ENCODE data around the gene ABCB10. TPM values are rescaled to one million over a fixed set of nuclear protein-coding genes. Genes with fewer than 3 reads are reported as not detected.

Gene ABCB10
- polyA plus RNA-seq, 4 donors = 7.8 to 31.9 (median 11.3) TPM

DNA sequence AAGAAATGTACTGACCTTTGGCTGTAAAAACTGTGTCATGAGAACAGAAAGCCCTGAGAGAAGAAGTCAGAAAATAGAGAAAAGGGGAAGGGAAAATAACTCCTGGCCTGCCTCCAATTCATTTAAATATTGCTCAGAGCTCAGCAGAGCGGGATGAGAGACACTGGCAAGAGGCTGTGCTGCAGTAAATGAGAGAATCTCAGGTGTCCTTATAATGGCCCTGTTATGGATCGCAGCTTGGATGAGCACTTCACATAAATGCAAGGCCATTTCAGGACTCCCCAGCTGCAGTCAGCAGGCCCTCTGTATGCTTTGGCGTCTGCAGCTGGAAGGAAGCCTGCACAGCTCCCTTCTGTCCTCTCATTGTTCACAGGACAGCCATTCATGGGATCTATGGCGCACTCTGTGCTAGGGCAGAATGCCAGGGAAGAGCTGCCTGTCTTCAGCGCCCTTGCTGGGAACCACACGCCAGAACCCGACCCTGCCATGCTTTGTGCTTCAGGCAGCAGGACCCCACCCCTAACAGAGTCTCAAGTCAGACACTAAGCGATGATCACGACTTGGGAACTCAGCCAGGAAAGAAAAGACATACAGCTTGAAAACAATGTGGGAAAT is 20.7 kb upstream of the ABCB10 start:
- no peaks in the 10 kb centered on the region for H3K9me3 ChIP-seq (ENCODE audit: control insufficient read depth in 2 of 2, insufficient read depth in 1 of 2, low read depth in 1 of 2, low read length in 1 of 2)
- 21 to 39% (median 23%) methylated on average over 9 of the region's 9 CpGs for WGBS, 3 donors
- no peaks in the 10 kb centered on the region for H3K27me3 ChIP-seq (ENCODE audit: control insufficient read depth in 3 of 3, insufficient read depth in 3 of 3, low read length in 3 of 3)
- DNase-seq = peak in 1 of 2 donors; percentile 20
- FAIRE-seq = no peak
- no peak overlapping the region for H3K4me3 ChIP-seq (ENCODE audit: low read depth in 1 of 3, low read length in 3 of 3)
- no peaks in the 10 kb centered on the region for H3K4me1 ChIP-seq (ENCODE audit: control insufficient read depth in 3 of 3, insufficient read depth in 2 of 3, low read depth in 1 of 3, low read length in 2 of 3)
- peak overlapping the region in 1 of 3 donors; percentile 3 for H3K27ac ChIP-seq (ENCODE audit: low read depth in 1 of 3, low read length in 2 of 3)
- H3K36me3 ChIP-seq (ENCODE audit: control insufficient read depth in 3 of 3, insufficient read depth in 2 of 3, low read depth in 1 of 3, low read length in 3 of 3) = no peaks in the 10 kb centered on the region

DNA sequence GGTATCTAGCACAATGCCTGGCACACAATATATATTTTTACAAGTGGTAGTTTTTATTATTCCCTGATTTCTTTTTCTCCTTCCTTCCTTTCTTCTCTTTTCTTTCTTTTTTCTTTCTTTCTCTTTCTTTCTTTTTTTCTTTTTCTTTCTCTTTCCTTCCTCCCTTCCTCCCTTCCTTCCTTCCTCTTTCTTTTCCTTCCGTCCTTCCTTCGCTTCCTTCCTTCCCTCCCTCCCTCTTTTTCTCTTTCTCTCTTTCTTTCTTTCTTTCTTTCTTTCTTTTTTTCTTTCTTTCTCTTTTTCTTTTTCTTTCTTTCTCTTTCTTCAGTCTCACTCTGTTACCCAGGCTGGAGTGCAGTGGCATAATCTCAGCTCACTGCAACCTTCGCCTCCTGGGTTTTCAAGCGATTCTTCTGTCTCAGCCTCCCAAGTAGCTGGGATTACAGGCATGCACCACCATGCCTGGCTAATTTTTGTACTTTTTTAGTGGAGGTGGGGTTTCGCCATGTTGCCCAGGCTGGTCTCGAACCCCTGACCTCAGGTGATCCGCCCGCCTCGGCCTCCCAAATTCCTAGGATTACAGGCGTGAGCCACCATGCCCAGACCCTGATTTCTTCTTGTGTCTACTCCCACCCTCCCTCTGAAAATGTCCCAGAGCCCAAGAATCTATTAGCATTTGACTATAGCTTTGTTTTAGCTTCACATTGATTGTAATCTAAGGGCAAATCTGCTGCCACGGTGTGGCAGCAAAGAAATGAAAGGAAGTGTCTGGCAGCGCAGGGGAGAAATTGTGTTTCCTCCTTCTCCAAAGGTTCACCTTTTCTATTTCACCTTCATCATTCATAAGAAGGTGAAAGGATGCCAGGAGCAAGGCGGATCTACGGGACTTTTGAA is 19.9 kb upstream of the ABCB10 start:
- 66 to 71% (median 70%) methylated on average over 14 of the region's 14 CpGs for WGBS, 3 donors
- FAIRE-seq (no peak), DNase-seq (no peak)
- H3K36me3 ChIP-seq (ENCODE audit: control insufficient read depth in 3 of 3, insufficient read depth in 2 of 3, low read depth in 1 of 3, low read length in 3 of 3) = no peaks in the 10 kb centered on the region
- H3K4me1 ChIP-seq (ENCODE audit: control insufficient read depth in 3 of 3, insufficient read depth in 2 of 3, low read depth in 1 of 3, low read length in 2 of 3) = no peaks in the 10 kb centered on the region
- H3K9me3 ChIP-seq (ENCODE audit: control insufficient read depth in 2 of 2, insufficient read depth in 1 of 2, low read depth in 1 of 2, low read length in 1 of 2) = no peaks in the 10 kb centered on the region
- H3K27me3 ChIP-seq (ENCODE audit: control insufficient read depth in 3 of 3, insufficient read depth in 3 of 3, low read length in 3 of 3) = no peaks in the 10 kb centered on the region
- no peak overlapping the region for H3K27ac ChIP-seq (ENCODE audit: low read depth in 1 of 3, low read length in 2 of 3)
- H3K4me3 ChIP-seq (ENCODE audit: low read depth in 1 of 3, low read length in 3 of 3) = no peak overlapping the region

DNA sequence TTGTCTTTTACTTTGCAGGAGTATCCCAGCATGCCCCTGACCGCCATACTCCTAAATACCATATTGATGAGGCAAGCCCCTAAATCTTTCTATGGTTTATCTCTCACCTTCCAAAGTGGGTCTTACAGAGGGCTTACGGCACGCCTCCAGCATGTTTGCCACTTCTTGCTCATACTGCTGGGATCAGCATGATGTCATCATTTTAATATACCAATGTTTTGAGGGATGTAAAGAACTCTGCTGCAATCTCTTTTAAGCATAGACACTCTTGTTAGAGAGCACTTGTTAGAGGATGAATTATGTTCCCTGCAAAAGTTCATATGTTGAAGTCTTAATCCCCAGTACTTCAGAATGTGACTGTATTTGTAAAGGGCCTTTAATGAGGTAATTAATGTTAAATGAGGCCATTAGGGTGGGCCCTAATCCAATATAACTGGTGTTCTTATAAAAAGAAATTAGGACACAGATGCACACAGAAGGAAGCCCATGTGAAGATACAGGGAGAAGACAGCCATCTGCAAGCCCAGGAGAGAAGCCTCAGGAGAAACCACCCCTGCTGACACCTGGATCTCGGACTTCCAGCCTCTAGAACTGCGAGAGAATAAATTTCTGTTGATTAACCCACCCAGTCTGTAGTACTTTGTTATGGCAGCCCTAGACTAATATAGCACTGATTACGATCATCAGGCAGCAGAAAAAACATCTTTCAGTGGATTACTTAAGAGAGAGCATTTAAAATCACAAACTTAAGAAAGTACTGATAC is 16.4 kb upstream of the ABCB10 start:
- WGBS, 3 donors = 82 to 96% (median 92%) methylated on average over 6 of the region's 6 CpGs
- Histone ChIP-seq H3K4me1 (ENCODE audit: control insufficient read depth in 3 of 3, insufficient read depth in 2 of 3, low read depth in 1 of 3, low read length in 2 of 3) (no peaks in the 10 kb centered on the region), H3K36me3 (ENCODE audit: control insufficient read depth in 3 of 3, insufficient read depth in 2 of 3, low read depth in 1 of 3, low read length in 3 of 3) (no peaks in the 10 kb centered on the region), H3K4me3 (ENCODE audit: low read depth in 1 of 3, low read length in 3 of 3) (no peak overlapping the region), H3K27me3 (ENCODE audit: control insufficient read depth in 3 of 3, insufficient read depth in 3 of 3, low read length in 3 of 3) (no peaks in the 10 kb centered on the region), H3K9me3 (ENCODE audit: control insufficient read depth in 2 of 2, insufficient read depth in 1 of 2, low read depth in 1 of 2, low read length in 1 of 2) (no peaks in the 10 kb centered on the region), H3K27ac (ENCODE audit: low read depth in 1 of 3, low read length in 2 of 3) (no peak overlapping the region)
- FAIRE-seq = no peak
- no peak for DNase-seq

DNA sequence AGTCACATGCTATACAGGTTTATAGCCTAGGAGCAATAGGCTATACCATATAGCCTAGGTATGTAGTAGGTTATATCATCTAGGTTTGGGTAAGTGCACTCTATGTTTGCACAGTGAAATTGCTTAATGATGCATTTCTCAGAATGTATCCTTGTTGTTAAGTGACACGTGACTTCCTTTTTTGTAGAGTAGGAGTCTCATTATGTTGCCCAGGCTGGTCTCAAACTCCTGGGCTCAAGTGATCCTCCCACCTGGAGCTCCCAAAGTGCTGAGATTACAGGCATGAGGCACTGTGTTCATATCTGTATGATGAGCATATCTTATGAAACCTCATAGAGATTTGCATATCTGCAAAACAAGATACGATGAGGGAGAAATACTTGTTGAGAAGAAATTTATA is 13.8 kb upstream of the ABCB10 start:
- DNase-seq (peak in 1 of 2 donors; percentile 38), FAIRE-seq (no peak)
- whole genome bisulfite sequencing, 3 donors = 52% methylated on average over 2 of the region's 2 CpGs

DNA sequence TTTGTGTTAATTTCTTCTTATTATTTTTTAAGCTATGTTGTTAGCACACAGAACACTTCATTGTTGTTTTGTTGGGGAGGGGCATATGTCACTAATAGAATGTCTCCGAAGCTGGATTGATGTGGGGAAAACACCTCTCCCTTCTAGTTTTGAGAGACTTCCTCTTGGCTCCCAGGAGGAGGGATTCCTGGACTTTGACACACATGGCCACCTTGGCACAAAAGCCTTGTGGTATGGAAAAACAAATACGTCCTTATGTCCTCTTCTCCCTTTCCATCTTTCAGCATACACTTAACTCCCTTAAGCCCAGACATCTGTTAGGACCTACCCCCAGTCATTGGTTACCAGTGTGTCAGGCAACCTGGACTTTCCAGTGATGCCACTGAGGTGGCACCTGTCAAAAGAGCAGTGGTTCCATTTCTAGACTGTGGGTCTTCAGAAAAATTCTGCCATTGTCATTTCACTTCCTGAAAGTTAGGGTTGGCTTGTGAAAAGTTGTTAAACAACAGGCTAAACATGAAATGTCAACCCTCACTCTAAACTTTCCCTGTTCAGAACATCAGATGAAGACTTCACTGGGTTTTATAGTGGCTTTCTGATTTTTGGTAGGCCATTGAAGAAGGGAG is 12.5 kb upstream of the ABCB10 start:
- DNase-seq (peak in 1 of 2 donors; percentile 14), FAIRE-seq (no peak)
- 10 to 34% (median 21%) methylated on average over 2 of the region's 2 CpGs for WGBS, 3 donors
- no peak overlapping the region for H3K27ac ChIP-seq (ENCODE audit: low read depth in 1 of 3, low read length in 2 of 3)
- no peaks in the 10 kb centered on the region for H3K36me3 ChIP-seq (ENCODE audit: control insufficient read depth in 3 of 3, insufficient read depth in 2 of 3, low read depth in 1 of 3, low read length in 3 of 3)
- H3K4me1 ChIP-seq (ENCODE audit: control insufficient read depth in 3 of 3, insufficient read depth in 2 of 3, low read depth in 1 of 3, low read length in 2 of 3) = no peaks in the 10 kb centered on the region
- H3K9me3 ChIP-seq (ENCODE audit: control insufficient read depth in 2 of 2, insufficient read depth in 1 of 2, low read depth in 1 of 2, low read length in 1 of 2) = no peaks in the 10 kb centered on the region
- no peak overlapping the region for H3K4me3 ChIP-seq (ENCODE audit: low read depth in 1 of 3, low read length in 3 of 3)
- no peaks in the 10 kb centered on the region for H3K27me3 ChIP-seq (ENCODE audit: control insufficient read depth in 3 of 3, insufficient read depth in 3 of 3, low read length in 3 of 3)

More for the DNA sequence above, 13.8 kb upstream of the ABCB10 start:
- H3K4me3 ChIP-seq (ENCODE audit: low read depth in 1 of 3, low read length in 3 of 3) = no peak overlapping the region
- no peaks in the 10 kb centered on the region for H3K9me3 ChIP-seq (ENCODE audit: control insufficient read depth in 2 of 2, insufficient read depth in 1 of 2, low read depth in 1 of 2, low read length in 1 of 2)
- H3K27me3 ChIP-seq (ENCODE audit: control insufficient read depth in 3 of 3, insufficient read depth in 3 of 3, low read length in 3 of 3) = no peaks in the 10 kb centered on the region
- no peaks in the 10 kb centered on the region for H3K36me3 ChIP-seq (ENCODE audit: control insufficient read depth in 3 of 3, insufficient read depth in 2 of 3, low read depth in 1 of 3, low read length in 3 of 3)
- no peak overlapping the region for H3K27ac ChIP-seq (ENCODE audit: low read depth in 1 of 3, low read length in 2 of 3)
- no peaks in the 10 kb centered on the region for H3K4me1 ChIP-seq (ENCODE audit: control insufficient read depth in 3 of 3, insufficient read depth in 2 of 3, low read depth in 1 of 3, low read length in 2 of 3)

DNA sequence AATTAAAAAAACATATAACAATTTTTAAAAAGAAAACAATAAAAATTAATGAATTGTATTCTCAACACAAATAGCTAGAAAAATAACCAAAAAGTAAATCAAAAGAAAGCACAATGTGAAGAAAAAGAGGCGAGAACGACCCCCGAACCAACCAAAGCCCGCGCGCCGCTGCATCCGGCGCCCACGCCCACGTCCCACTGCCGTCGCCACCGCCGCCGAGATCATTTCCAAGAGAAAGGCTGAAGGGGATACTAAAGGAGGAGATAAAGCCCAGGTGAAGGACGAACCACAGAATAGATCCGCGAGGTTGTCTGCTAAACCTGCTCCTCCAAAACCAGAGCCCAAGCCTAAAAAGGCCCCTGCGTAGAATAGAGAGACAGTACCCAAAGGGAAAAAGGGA is 11.8 kb upstream of the ABCB10 start:
- DNase-seq = no peak
- H3K36me3 ChIP-seq (ENCODE audit: control insufficient read depth in 3 of 3, insufficient read depth in 2 of 3, low read depth in 1 of 3, low read length in 3 of 3) = no peaks in the 10 kb centered on the region
- no peaks in the 10 kb centered on the region for H3K4me1 ChIP-seq (ENCODE audit: control insufficient read depth in 3 of 3, insufficient read depth in 2 of 3, low read depth in 1 of 3, low read length in 2 of 3)
- H3K4me3 ChIP-seq (ENCODE audit: low read depth in 1 of 3, low read length in 3 of 3) = no peak overlapping the region
- H3K27ac ChIP-seq (ENCODE audit: low read depth in 1 of 3, low read length in 2 of 3) = no peak overlapping the region
- 74 to 84% (median 77%) methylated on average over 20 of the region's 20 CpGs for WGBS, 3 donors
- H3K27me3 ChIP-seq (ENCODE audit: control insufficient read depth in 3 of 3, insufficient read depth in 3 of 3, low read length in 3 of 3) = no peaks in the 10 kb centered on the region
- FAIRE-seq = no peak
- no peaks in the 10 kb centered on the region for H3K9me3 ChIP-seq (ENCODE audit: control insufficient read depth in 2 of 2, insufficient read depth in 1 of 2, low read depth in 1 of 2, low read length in 1 of 2)

DNA sequence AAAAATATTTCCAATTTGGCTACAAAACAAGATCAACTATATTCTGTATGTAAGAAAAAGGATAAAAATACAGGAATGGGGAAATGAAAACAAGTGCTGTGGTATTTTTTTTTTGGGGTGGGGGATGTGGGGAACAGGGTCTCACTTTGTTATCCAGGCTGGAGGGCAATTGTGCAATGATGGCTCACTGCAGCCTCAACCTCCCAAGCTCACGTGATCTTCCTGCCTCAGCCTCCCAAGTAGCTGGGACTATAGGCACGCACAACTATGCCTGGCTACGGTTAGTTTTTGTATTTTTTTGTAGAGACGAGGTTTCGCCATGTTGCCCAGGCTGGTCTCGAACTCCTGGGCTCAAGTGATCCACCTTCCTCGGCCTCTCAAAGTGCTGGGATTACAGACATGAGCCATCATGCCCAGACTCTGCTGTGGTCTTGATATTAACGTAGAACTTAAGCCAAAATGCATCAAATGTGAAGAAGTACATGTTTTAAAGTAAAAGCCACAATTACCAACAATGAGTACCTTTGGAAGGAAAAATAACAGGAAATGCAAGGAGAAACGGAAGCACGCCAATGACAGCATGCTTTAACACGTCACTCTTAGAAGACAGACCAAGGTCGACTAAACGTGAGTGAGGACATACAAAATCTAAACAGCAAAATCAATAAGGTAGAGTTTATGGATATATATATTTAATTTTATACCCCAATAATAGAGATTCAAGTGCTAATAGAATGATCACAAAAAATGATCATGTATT is 8.8 kb upstream of the ABCB10 start:
- no peak for DNase-seq
- H3K27me3 ChIP-seq (ENCODE audit: control insufficient read depth in 3 of 3, insufficient read depth in 3 of 3, low read length in 3 of 3) = no peaks in the 10 kb centered on the region
- H3K4me1 ChIP-seq (ENCODE audit: control insufficient read depth in 3 of 3, insufficient read depth in 2 of 3, low read depth in 1 of 3, low read length in 2 of 3) = no peaks in the 10 kb centered on the region
- no peak overlapping the region for H3K4me3 ChIP-seq (ENCODE audit: low read depth in 1 of 3, low read length in 3 of 3)
- 74 to 86% (median 85%) methylated on average over 13 of the region's 13 CpGs for WGBS, 3 donors
- no peak overlapping the region for H3K27ac ChIP-seq (ENCODE audit: low read depth in 1 of 3, low read length in 2 of 3)
- no peak for FAIRE-seq
- no peaks in the 10 kb centered on the region for H3K9me3 ChIP-seq (ENCODE audit: control insufficient read depth in 2 of 2, insufficient read depth in 1 of 2, low read depth in 1 of 2, low read length in 1 of 2)
- no peaks in the 10 kb centered on the region for H3K36me3 ChIP-seq (ENCODE audit: control insufficient read depth in 3 of 3, insufficient read depth in 2 of 3, low read depth in 1 of 3, low read length in 3 of 3)
